ENCODE results near the gene STAT5A.

DNA sequence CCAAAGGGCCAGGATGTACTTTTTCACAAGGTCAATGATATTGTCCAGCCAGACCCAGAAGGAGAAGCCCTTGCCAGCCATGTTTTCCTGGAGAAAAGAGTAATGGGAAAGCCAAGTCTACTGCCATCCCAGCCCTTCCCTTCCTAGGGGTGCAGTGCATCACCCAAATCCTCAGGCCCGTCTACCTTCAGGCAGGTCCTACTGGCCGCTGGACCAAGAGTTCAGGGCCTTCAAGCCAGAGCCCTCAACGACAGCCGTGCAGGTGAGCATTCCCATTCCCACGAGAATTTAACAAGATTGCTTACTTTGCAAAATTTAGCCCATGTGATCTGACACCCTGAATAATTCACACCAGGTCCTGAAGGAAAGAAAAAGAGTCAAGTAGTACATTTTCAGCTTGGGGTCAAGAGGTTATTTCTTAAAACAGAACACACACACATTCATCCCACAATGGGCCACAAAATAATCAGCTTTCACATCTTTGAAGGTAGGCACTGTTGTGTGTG lies 35.0 kb downstream of the STAT5A start:
- TF ChIP-seq POLR2A (IDR thresholded peaks at IDR 0.05; ENCODE audit: extremely low read depth, insufficient read length) = no peak
- TF ChIP-seq, protein P1, sequence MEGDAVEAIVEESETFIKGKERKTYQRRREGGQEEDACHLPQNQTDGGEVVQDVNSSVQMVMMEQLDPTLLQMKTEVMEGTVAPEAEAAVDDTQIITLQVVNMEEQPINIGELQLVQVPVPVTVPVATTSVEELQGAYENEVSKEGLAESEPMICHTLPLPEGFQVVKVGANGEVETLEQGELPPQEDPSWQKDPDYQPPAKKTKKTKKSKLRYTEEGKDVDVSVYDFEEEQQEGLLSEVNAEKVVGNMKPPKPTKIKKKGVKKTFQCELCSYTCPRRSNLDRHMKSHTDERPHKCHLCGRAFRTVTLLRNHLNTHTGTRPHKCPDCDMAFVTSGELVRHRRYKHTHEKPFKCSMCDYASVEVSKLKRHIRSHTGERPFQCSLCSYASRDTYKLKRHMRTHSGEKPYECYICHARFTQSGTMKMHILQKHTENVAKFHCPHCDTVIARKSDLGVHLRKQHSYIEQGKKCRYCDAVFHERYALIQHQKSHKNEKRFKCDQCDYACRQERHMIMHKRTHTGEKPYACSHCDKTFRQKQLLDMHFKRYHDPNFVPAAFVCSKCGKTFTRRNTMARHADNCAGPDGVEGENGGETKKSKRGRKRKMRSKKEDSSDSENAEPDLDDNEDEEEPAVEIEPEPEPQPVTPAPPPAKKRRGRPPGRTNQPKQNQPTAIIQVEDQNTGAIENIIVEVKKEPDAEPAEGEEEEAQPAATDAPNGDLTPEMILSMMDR (IDR thresholded peaks at IDR 0.05; ENCODE audit: low read depth, low read length) = no peak
- TF ChIP-seq, protein P2, sequence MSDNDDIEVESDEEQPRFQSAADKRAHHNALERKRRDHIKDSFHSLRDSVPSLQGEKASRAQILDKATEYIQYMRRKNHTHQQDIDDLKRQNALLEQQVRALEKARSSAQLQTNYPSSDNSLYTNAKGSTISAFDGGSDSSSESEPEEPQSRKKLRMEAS (IDR thresholded peaks at IDR 0.05; ENCODE audit: low read depth, low read length) = no peak

Data from NB4 (cell line).